Vagina (tissue), 2 donors: ENCODE results near the gene ALK. TPM values are rescaled to one million over a fixed set of nuclear protein-coding genes. Genes with fewer than 3 reads are reported as not detected.

ENCODE experiments used
- DNase-seq, 2 donors: peaks; one replicate each; pipeline ENCODE4 v3.0.0-alpha.2; 2017; ENCODE audit errors: extremely low spot score in 2 of 2
- H3K27ac ChIP-seq: fragments of 200-600 bp; sonication (generic); one replicate; pipeline ENCODE4 v1.5.1; 2019
- H3K27me3 ChIP-seq: fragments of 200-600 bp; sonication (generic); one replicate; pipeline ENCODE4 v1.5.1; 2019
- H3K36me3 ChIP-seq, 2 donors: fragments of 200-600 bp; sonication (generic); one replicate each; pipeline ENCODE4 v1.5.1; 2017 to 2019
- H3K4me1 ChIP-seq: fragments of 200-600 bp; sonication (generic); one replicate; pipeline ENCODE4 v1.5.1; 2019
- H3K4me3 ChIP-seq, 2 donors: fragments of 200-600 bp; sonication (generic); 1 replicate in 1 of 2; 2 replicates in 1 of 2; pipeline ENCODE4 v1.5.1; 2016 to 2019
- H3K9me3 ChIP-seq: fragments of 200-600 bp; sonication (generic); one replicate; pipeline ENCODE4 v1.5.1; 2019
- POLR2A ChIP-seq, 2 donors: fragments of 450-650 bp; IDR thresholded peaks; one replicate each; pipeline ENCODE4 v1.6.1; 2017; ENCODE audit warnings: antibody characterized with exemption in 2 of 2, mild to moderate bottlenecking in 2 of 2, moderate library complexity in 2 of 2
- POLR2AphosphoS5 ChIP-seq, 2 donors: sonication (generic); formaldehyde crosslinking; IDR thresholded peaks; one replicate each; pipeline ENCODE4 v1.9.0; 2017; ENCODE audit warnings: antibody characterized with exemption in 2 of 2, mild to moderate bottlenecking in 2 of 2, low read depth in 1 of 2; ENCODE audit not compliant: insufficient read depth in 1 of 2
- intact Hi-C: fragments of 100-400 bp; cut with DNase I; formaldehyde crosslinking; loops from one replicate; pipeline ENCODE4 v1.15.1; 2023
- total RNA-seq: library from RNA; depleted of rRNA; stranded (reverse); fragments of >200 nt; gene quantifications from one replicate; pipeline ENCODE4 v1.2.3, GENCODE V29; 2016
- TF ChIP-seq, protein P1 (sequence below), 3 experiments: fragments of 450-650 bp in 2 of 3; fragments of 200-600 bp in 1 of 3; sonication (generic) in 1 of 3; IDR thresholded peaks; one replicate each; pipeline ENCODE4 v1.5.1; 2017 to 2019; ENCODE audit warnings: antibody characterized with exemption in 3 of 3, mild to moderate bottlenecking in 2 of 3, moderate library complexity in 2 of 3

ALK gene
- total RNA-seq, 1 donor from 2014 or later = 0.74 TPM

GRCh38 chr2:29655391-29656086, 265.8 kb downstream of the ALK start:
- H3K27me3 ChIP-seq = no peaks in the 10 kb centered on the region
- no peaks in the 10 kb centered on the region for H3K9me3 ChIP-seq
- DNase-seq = no peak
- no peaks in the 10 kb centered on the region for H3K36me3 ChIP-seq
- no peak overlapping the region for H3K27ac ChIP-seq
- H3K4me3 ChIP-seq = no peak overlapping the region
- intact Hi-C loops = no loop called here
- no peaks in the 10 kb centered on the region for H3K4me1 ChIP-seq
- no peak for TF ChIP-seq POLR2AphosphoS5 (IDR thresholded peaks at IDR 0.05; ENCODE audit: insufficient read depth in 1 of 2, low read depth in 1 of 2)
- no peak for TF ChIP-seq POLR2A (IDR thresholded peaks at IDR 0.05)
- TF ChIP-seq, protein P1, sequence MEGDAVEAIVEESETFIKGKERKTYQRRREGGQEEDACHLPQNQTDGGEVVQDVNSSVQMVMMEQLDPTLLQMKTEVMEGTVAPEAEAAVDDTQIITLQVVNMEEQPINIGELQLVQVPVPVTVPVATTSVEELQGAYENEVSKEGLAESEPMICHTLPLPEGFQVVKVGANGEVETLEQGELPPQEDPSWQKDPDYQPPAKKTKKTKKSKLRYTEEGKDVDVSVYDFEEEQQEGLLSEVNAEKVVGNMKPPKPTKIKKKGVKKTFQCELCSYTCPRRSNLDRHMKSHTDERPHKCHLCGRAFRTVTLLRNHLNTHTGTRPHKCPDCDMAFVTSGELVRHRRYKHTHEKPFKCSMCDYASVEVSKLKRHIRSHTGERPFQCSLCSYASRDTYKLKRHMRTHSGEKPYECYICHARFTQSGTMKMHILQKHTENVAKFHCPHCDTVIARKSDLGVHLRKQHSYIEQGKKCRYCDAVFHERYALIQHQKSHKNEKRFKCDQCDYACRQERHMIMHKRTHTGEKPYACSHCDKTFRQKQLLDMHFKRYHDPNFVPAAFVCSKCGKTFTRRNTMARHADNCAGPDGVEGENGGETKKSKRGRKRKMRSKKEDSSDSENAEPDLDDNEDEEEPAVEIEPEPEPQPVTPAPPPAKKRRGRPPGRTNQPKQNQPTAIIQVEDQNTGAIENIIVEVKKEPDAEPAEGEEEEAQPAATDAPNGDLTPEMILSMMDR (IDR thresholded peaks at IDR 0.05) = no peak

GRCh38 chr2:29650631-29651097, 270.7 kb downstream of the ALK start:
- intact Hi-C loops = no loop called here
- H3K4me1 ChIP-seq = no peaks in the 10 kb centered on the region
- TF ChIP-seq, protein P1 (IDR thresholded peaks at IDR 0.05) = no peak
- TF ChIP-seq POLR2A (IDR thresholded peaks at IDR 0.05) = no peak
- TF ChIP-seq POLR2AphosphoS5 (IDR thresholded peaks at IDR 0.05; ENCODE audit: insufficient read depth in 1 of 2, low read depth in 1 of 2) = no peak
- H3K27ac ChIP-seq = no peak overlapping the region
- no peak overlapping the region for H3K4me3 ChIP-seq
- H3K36me3 ChIP-seq = no peaks in the 10 kb centered on the region
- no peak for DNase-seq
- H3K27me3 ChIP-seq = no peaks in the 10 kb centered on the region
- no peaks in the 10 kb centered on the region for H3K9me3 ChIP-seq

GRCh38 chr2:29644949-29645348, 276.4 kb downstream of the ALK start:
- DNase-seq = no peak
- Histone ChIP-seq H3K4me1 (no peaks in the 10 kb centered on the region), H3K4me3 (no peak overlapping the region), H3K27me3 (no peaks in the 10 kb centered on the region), H3K9me3 (no peaks in the 10 kb centered on the region), H3K27ac (no peak overlapping the region), H3K36me3 (no peaks in the 10 kb centered on the region)
- intact Hi-C loops = no loop called here
- TF ChIP-seq, protein P1 (IDR thresholded peaks at IDR 0.05) = no peak
- TF ChIP-seq POLR2A (IDR thresholded peaks at IDR 0.05) = no peak
- no peak for TF ChIP-seq POLR2AphosphoS5 (IDR thresholded peaks at IDR 0.05; ENCODE audit: insufficient read depth in 1 of 2, low read depth in 1 of 2)

DNA sequence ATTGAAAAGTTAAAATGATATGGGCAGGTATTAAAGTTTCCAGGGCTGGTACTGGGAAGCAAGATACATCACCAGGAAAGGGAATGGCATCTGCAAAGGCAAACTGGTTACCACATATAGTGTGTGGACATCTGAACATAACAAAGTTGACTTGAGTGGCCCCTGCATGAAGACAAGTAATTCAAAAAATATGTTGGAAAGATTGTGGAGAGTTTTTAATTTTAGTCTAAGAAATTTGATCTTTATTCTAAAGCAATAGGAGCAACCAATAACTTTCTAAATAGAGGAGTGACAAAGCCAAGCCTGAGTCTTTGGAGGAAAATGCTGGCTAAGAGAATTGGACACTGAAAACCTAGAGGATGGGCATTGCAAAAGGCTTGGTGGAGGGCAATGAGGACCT, 278.2 kb downstream of the ALK start:
- H3K9me3 ChIP-seq = no peaks in the 10 kb centered on the region
- H3K27ac ChIP-seq = no peak overlapping the region

GRCh38 chr2:29640360-29640759, 281.0 kb downstream of the ALK start:
- H3K9me3 ChIP-seq = no peaks in the 10 kb centered on the region
- no peak overlapping the region for H3K27ac ChIP-seq
- intact Hi-C loops = no loop called here
- H3K36me3 ChIP-seq = no peaks in the 10 kb centered on the region
- TF ChIP-seq, protein P1 (IDR thresholded peaks at IDR 0.05) = no peak
- TF ChIP-seq POLR2A (IDR thresholded peaks at IDR 0.05) = no peak
- no peak overlapping the region for H3K4me3 ChIP-seq
- no peaks in the 10 kb centered on the region for H3K4me1 ChIP-seq
- H3K27me3 ChIP-seq = no peaks in the 10 kb centered on the region
- no peak for DNase-seq

More for the DNA sequence above, 278.2 kb downstream of the ALK start:
- no peaks in the 10 kb centered on the region for H3K27me3 ChIP-seq
- H3K4me1 ChIP-seq = no peaks in the 10 kb centered on the region
- intact Hi-C loops = no loop called here
- H3K36me3 ChIP-seq = no peaks in the 10 kb centered on the region
- TF ChIP-seq POLR2A (IDR thresholded peaks at IDR 0.05) = no peak
- TF ChIP-seq, protein P1 (IDR thresholded peaks at IDR 0.05) = no peak
- no peak for TF ChIP-seq POLR2AphosphoS5 (IDR thresholded peaks at IDR 0.05; ENCODE audit: insufficient read depth in 1 of 2, low read depth in 1 of 2)
- DNase-seq = no peak
- no peak overlapping the region for H3K4me3 ChIP-seq
